Gastrocnemius medialis (tissue), 4 donors: ENCODE measurements around the gene SEMA3G. TPM values are rescaled to one million over a fixed set of nuclear protein-coding genes. Genes with fewer than 3 reads are reported as not detected.

ENCODE experiments used
- ATAC-seq, 2 donors: fragments of 150-250 bp; one replicate each; pipeline ENCODE4 v1.9.1; 2016
- DNase-seq, 2 donors: peaks; one replicate each; pipeline ENCODE4 v3.0.0-alpha.2; 2019
- H3K27ac ChIP-seq, 4 donors: fragments of 200-600 bp; sonication (generic); 1 replicate in 1 of 4; 2 replicates in 3 of 4; pipeline ENCODE4 v1.5.1; 2016 to 2018; ENCODE audit warnings: mild to moderate bottlenecking in 2 of 4, moderate library complexity in 1 of 4
- H3K27me3 ChIP-seq, 3 donors: fragments of 200-600 bp; sonication (generic) in 2 of 3; 1 replicate in 1 of 3; 2 replicates in 2 of 3; pipeline versions ENCODE4 v1.5.1 to v1.6.0; 2016 to 2019; ENCODE audit warnings: mild to moderate bottlenecking in 1 of 3, moderate library complexity in 1 of 3
- H3K36me3 ChIP-seq, 2 donors: fragments of 200-600 bp; sonication (generic) in 1 of 2; one replicate each; pipeline ENCODE4 v1.5.1; 2017 to 2018
- H3K4me1 ChIP-seq, 2 donors: fragments of 200-600 bp; sonication (generic) in 1 of 2; one replicate each; pipeline ENCODE4 v1.5.1; 2016 to 2017; ENCODE audit warnings: mild to moderate bottlenecking in 2 of 2
- H3K4me3 ChIP-seq, 4 donors: fragments of 200-600 bp; sonication (generic) in 3 of 4; 1 replicate in 1 of 4; 2 replicates in 3 of 4; pipeline ENCODE4 v1.5.1; 2016 to 2019; ENCODE audit warnings: mild to moderate bottlenecking in 2 of 4
- H3K9me3 ChIP-seq, 3 donors: fragments of 200-600 bp; sonication (generic) in 2 of 3; 1 replicate in 1 of 3; 2 replicates in 2 of 3; pipeline ENCODE4 v1.5.1; 2016 to 2019
- CTCF ChIP-seq, 5 experiments: fragments of 450-650 bp in 3 of 5; fragments of 200-600 bp in 2 of 5; sonication (generic) in 2 of 5; IDR thresholded peaks in 4 of 5; conservative IDR thresholded peaks in 1 of 5; 1 replicate in 4 of 5; 2 replicates in 1 of 5; pipeline ENCODE4 v1.5.1; 2016 to 2019; ENCODE audit warnings: antibody characterized with exemption in 5 of 5, mild to moderate bottlenecking in 3 of 5, moderate library complexity in 3 of 5
- POLR2A ChIP-seq, 2 donors: fragments of 450-650 bp; IDR thresholded peaks; one replicate each; pipeline ENCODE4 v1.6.1; 2017; ENCODE audit warnings: antibody characterized with exemption in 2 of 2, mild to moderate bottlenecking in 2 of 2, moderate library complexity in 2 of 2
- in situ Hi-C, 4 donors: fragments of 200-750 bp; cut with MboI; loops; one replicate each; pipeline versions ENCODE4 v1.15.0 to v1.8.0; 2017; ENCODE audit warnings: low sequenced_read_pairs in 4 of 4
- intact Hi-C: fragments of 100-400 bp; cut with DNase I; formaldehyde crosslinking; loops from one replicate; pipeline ENCODE4 v1.15.1; 2023; ENCODE audit warnings: low total_unique reads
- total RNA-seq, 4 donors: library from RNA; depleted of rRNA; stranded (reverse); fragments of >200 nt; gene quantifications; one replicate each; pipeline versions ENCODE4 v1.1.0 to v1.2.3, GENCODE V29; 2016

SEMA3G gene
- total RNA-seq, 4 donors from 2014 or later = 3.8 to 20.3 (median 13.1) TPM

GRCh38 chr3:52483577-52484381 lies 38.9 kb upstream of the SEMA3G start:
- peak in 1 of 2 donors; percentile 70 for DNase-seq

DNA sequence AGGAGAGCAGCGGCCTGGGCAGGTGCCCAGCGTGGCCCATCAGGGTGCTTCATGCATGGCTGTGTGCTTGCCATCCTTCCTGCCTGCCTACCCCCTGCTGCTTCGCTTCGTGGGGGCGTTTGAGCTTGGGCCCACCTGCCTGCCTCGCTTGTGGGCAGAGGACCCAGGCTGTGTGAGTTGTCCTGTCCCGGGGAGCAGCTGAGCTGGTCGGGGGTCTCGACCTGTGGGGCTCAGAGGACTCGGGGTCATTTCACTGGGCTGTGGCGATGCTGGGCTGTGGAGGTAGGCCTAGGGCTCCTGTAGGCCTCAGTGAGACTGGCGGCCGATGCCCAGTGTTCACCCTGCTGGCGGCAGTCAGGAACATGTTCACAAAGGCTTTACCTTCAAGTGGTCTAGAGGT lies 38.2 kb upstream of the SEMA3G start:
- no peak for TF ChIP-seq CTCF (IDR thresholded peaks at IDR 0.05 in 4 of 5, conservative IDR thresholded peaks at IDR 0.05 in 1 of 5)
- TF ChIP-seq POLR2A (IDR thresholded peaks at IDR 0.05) = no peak
- in situ Hi-C loops = no loop called here
- DNase-seq (no peak), ATAC-seq (peak; percentile 3 to 9)
- Histone ChIP-seq H3K4me3 (no peak overlapping the region), H3K27me3 (no peaks in the 10 kb centered on the region), H3K4me1 (peaks cover 21 to 22% of the 10 kb centered on the region in 2 donors), H3K27ac (peak overlapping the region; percentile 77 to 86 (median 83)), H3K36me3 (peaks cover 0 to 69% of the 10 kb centered on the region in 2 donors), H3K9me3 (no peaks in the 10 kb centered on the region)
- intact Hi-C loops = no loop called here

More at GRCh38 chr3:52483577-52484381, 38.9 kb upstream of the SEMA3G start:
- intact Hi-C loops = loop anchor here (2.0 kb wide), 2 partner anchors 13 to 53 kb away; partner anchors contain the start of gene UQCC5
- no peak for TF ChIP-seq CTCF (IDR thresholded peaks at IDR 0.05 in 4 of 5, conservative IDR thresholded peaks at IDR 0.05 in 1 of 5)
- no peak for TF ChIP-seq POLR2A (IDR thresholded peaks at IDR 0.05)
- Histone ChIP-seq H3K27ac (peak overlapping the region; percentile 77 to 86 (median 83)), H3K4me3 (no peak overlapping the region), H3K36me3 (peaks cover 0 to 69% of the 10 kb centered on the region in 2 donors), H3K4me1 (peaks cover 21 to 22% of the 10 kb centered on the region in 2 donors), H3K9me3 (no peaks in the 10 kb centered on the region), H3K27me3 (no peaks in the 10 kb centered on the region)
- in situ Hi-C loops = no loop called here
- ATAC-seq = peak; percentile 78 to 79

- Histone ChIP-seq H3K36me3 (peaks cover 0 to 69% of the 10 kb centered on the region in 2 donors), H3K27ac (peak overlapping the region in 3 of 4 donors; percentile 82 to 86 (median 84)), H3K4me3 (no peak overlapping the region), H3K27me3 (no peaks in the 10 kb centered on the region), H3K9me3 (no peaks in the 10 kb centered on the region), H3K4me1 (peaks cover 21 to 22% of the 10 kb centered on the region in 2 donors)
- in situ Hi-C loops = no loop called here
- intact Hi-C loops = no loop called here
- ATAC-seq (no peak), DNase-seq (no peak)
- TF ChIP-seq POLR2A (IDR thresholded peaks at IDR 0.05) (no peak), CTCF (IDR thresholded peaks at IDR 0.05 in 4 of 5, conservative IDR thresholded peaks at IDR 0.05 in 1 of 5) (peak in 2 of 5 experiments; percentile 33 to 34)
Measured at GRCh38 chr3:52481819-52482521, 37.1 kb upstream of the SEMA3G start.

DNA sequence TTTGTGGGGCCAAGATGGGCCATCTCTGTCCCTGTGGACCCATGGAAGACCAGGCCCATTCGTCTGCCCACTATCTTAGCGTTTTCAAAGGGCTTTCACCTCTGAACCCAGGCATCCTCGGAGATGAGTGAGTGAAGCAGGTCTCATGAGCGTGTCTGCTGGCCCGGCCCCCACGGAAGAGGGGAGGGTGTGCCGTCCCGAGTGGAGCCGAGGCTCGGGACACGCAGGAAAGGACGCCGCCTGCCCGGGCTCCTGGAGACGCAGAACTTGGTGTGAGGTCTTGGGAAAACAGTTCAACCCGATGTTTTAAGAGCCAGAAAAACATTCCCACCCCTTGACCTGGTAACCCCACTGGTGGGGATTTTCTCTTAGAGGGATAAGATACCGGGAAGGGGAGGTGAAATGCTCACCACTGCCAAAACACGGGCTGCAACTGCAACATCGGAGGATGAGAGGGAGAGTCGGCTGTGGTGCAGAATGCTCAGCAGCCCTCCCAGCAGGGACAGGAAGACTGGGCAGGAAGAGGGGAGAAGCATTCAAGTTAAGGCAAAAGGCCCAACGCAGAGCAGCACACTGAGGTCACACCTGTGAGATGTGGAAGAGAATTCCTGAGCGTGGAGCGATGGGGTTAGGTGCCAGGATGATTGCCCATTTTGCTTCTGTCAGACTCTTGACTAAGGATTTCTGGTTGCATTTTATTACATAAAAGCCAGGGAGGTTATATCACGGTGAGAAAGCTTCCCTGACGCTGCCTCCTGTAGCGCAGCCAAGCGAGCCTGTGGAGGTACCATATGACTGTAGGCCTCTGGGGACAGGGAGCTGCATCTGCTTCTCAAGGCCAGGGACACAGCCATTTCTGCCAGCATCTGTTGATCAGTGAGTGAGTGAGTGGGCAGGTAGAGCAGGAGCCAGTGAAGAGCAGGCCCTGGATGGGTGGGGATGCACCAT lies 36.1 kb upstream of the SEMA3G start:
- intact Hi-C loops = no loop called here
- Histone ChIP-seq H3K27ac (no peak overlapping the region), H3K4me1 (peaks cover 21 to 22% of the 10 kb centered on the region in 2 donors), H3K9me3 (no peaks in the 10 kb centered on the region), H3K36me3 (peaks cover 0 to 70% of the 10 kb centered on the region in 2 donors), H3K4me3 (no peak overlapping the region), H3K27me3 (no peaks in the 10 kb centered on the region)
- DNase-seq (no peak), ATAC-seq (no peak)
- TF ChIP-seq POLR2A (IDR thresholded peaks at IDR 0.05) = no peak
- in situ Hi-C loops = no loop called here
